MV-4-11 (cell line): ENCODE results near the gene NRCAM.
A peak's percentile ranks its signal among the peaks of the same experiment; 100 is the strongest.

Experiments
- DNase-seq: peaks from one replicate; lab custom pipeline; 2025; lab: John Stamatoyannopoulos, UW

The NRCAM gene

GRCh38 chr7:108459922-108460551 lies 3.8 kb upstream of the NRCAM start:
- DNase-seq: peak; percentile 17

- DNase-seq: no peak
These were observed 1.6 kb upstream of the NRCAM start for GRCh38 chr7:108457871-108458270.

GRCh38 chr7:108456845-108457540 lies 757 bp upstream of the NRCAM start:
- no peak for DNase-seq

- DNase-seq: no peak
These were observed 662 bp downstream of the NRCAM start for GRCh38 chr7:108455551-108455997.

GRCh38 chr7:108454674-108455550 lies 1.3 kb downstream of the NRCAM start:
- no peak for DNase-seq

GRCh38 chr7:108454317-108454673 lies 1.9 kb downstream of the NRCAM start:
- no peak for DNase-seq

GRCh38 chr7:108453320-108453719 lies 2.9 kb downstream of the NRCAM start:
- DNase-seq: no peak

GRCh38 chr7:108452707-108453106 lies 3.5 kb downstream of the NRCAM start:
- peak; percentile 1 for DNase-seq

- no peak for DNase-seq
These were observed 4.9 kb downstream of the NRCAM start for GRCh38 chr7:108451296-108451848.

GRCh38 chr7:108450160-108450559 lies 6.1 kb downstream of the NRCAM start:
- no peak for DNase-seq

- no peak for DNase-seq
These were observed 6.7 kb downstream of the NRCAM start for GRCh38 chr7:108449521-108449920.

GRCh38 chr7:108448584-108449505 lies 7.4 kb downstream of the NRCAM start:
- DNase-seq: no peak

GRCh38 chr7:108442039-108442568 lies 14.1 kb downstream of the NRCAM start:
- DNase-seq: no peak

GRCh38 chr7:108441392-108441955 lies 14.8 kb downstream of the NRCAM start:
- DNase-seq: no peak

GRCh38 chr7:108440613-108441012 lies 15.6 kb downstream of the NRCAM start:
- DNase-seq: no peak

- DNase-seq: no peak
These were observed 19.3 kb downstream of the NRCAM start for GRCh38 chr7:108436906-108437305.

GRCh38 chr7:108434010-108434409 lies 22.2 kb downstream of the NRCAM start:
- DNase-seq: no peak

GRCh38 chr7:108431099-108431498 lies 25.1 kb downstream of the NRCAM start:
- DNase-seq: no peak

- no peak for DNase-seq
These were observed 25.6 kb downstream of the NRCAM start for GRCh38 chr7:108430664-108431063.

GRCh38 chr7:108427766-108428165 lies 28.5 kb downstream of the NRCAM start:
- DNase-seq: no peak
